NB4 (cell line): ENCODE data around the gene SPATS2.

Experiments
- CTCF ChIP-seq: IDR thresholded peaks from one replicate; pipeline ENCODE4 v1.5.1; 2012; ENCODE audit warnings: low read depth, low read length
- MAX ChIP-seq: IDR thresholded peaks from 2 replicates; pipeline ENCODE4 v1.6.1; 2011; ENCODE audit warnings: low read depth, low read length
- MYC ChIP-seq: IDR thresholded peaks from 2 replicates; pipeline ENCODE4 v1.6.1; 2011; ENCODE audit warnings: low read depth, low read length
- POLR2A ChIP-seq: IDR thresholded peaks from 2 replicates; pipeline ENCODE4 v1.6.1; 2011; ENCODE audit warnings: mild to moderate bottlenecking; ENCODE audit not compliant: insufficient read length; ENCODE audit errors: extremely low read depth

- TF ChIP-seq CTCF = no peak
- no peak for TF ChIP-seq MAX
- no peak for TF ChIP-seq POLR2A
- no peak for TF ChIP-seq MYC
Observed at GRCh38 chr12:49341777-49342065, 25.5 kb upstream of the SPATS2 start.
